Measurements from ENCODE around the gene SLC4A3. TPM values are rescaled to one million over a fixed set of nuclear protein-coding genes. Genes with fewer than 3 reads are reported as not detected.

Gene SLC4A3
- total RNA-seq, 1 experiment from 2014 or later = 23.0 TPM

DNA sequence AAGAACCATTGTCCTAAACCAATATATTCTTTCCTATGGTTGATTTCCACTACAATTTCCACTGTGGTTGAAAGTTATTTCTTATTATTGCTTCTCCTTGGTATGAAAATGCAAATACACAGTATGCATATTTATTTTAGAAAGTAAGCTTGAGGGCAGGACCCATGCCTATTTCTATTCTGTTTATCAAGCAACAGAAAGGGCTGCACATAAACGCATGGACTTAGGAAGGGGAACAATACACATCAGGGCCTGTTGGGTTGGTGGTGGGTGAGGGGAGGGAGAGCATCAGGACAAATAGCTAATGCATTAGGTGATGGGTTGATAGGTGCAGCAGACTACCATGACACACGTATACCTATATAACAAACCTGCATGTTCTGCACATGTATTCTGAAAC lies 20.7 kb downstream of the SLC4A3 start:
- no peak for ATAC-seq
- H3K4me2 ChIP-seq (ENCODE audit: low read length) = no peak overlapping the region
- CTCF ChIA-PET = no interaction called here
- POLR2A ChIA-PET = no interaction called here
- no peak overlapping the region for H2AFZ ChIP-seq (ENCODE audit: low read depth, low read length, poor library complexity, severe bottlenecking)
- no peaks in the 10 kb centered on the region for H3K36me3 ChIP-seq (ENCODE audit: control insufficient read depth in 1 of 2, insufficient read depth in 2 of 2, low read length in 2 of 2)
- H3K9me2 ChIP-seq (ENCODE audit: insufficient read depth) = no peaks in the 10 kb centered on the region
- no peaks in the 10 kb centered on the region for H4K20me1 ChIP-seq (ENCODE audit: insufficient read depth)
- H3K27ac ChIP-seq (ENCODE audit: low read depth, low read length) = no peak overlapping the region
- no peak for TF ChIP-seq EZH2 (IDR thresholded peaks at IDR 0.05)
- no peak for TF ChIP-seq POLR2A (IDR thresholded peaks at IDR 0.05; ENCODE audit: borderline replicate concordance, extremely low read depth, insufficient read depth, insufficient read length)
- TF ChIP-seq, protein P1, sequence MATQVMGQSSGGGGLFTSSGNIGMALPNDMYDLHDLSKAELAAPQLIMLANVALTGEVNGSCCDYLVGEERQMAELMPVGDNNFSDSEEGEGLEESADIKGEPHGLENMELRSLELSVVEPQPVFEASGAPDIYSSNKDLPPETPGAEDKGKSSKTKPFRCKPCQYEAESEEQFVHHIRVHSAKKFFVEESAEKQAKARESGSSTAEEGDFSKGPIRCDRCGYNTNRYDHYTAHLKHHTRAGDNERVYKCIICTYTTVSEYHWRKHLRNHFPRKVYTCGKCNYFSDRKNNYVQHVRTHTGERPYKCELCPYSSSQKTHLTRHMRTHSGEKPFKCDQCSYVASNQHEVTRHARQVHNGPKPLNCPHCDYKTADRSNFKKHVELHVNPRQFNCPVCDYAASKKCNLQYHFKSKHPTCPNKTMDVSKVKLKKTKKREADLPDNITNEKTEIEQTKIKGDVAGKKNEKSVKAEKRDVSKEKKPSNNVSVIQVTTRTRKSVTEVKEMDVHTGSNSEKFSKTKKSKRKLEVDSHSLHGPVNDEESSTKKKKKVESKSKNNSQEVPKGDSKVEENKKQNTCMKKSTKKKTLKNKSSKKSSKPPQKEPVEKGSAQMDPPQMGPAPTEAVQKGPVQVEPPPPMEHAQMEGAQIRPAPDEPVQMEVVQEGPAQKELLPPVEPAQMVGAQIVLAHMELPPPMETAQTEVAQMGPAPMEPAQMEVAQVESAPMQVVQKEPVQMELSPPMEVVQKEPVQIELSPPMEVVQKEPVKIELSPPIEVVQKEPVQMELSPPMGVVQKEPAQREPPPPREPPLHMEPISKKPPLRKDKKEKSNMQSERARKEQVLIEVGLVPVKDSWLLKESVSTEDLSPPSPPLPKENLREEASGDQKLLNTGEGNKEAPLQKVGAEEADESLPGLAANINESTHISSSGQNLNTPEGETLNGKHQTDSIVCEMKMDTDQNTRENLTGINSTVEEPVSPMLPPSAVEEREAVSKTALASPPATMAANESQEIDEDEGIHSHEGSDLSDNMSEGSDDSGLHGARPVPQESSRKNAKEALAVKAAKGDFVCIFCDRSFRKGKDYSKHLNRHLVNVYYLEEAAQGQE (IDR thresholded peaks at IDR 0.05; ENCODE audit: low read depth) = no peak
- TF ChIP-seq FOSL1 (IDR thresholded peaks at IDR 0.05; ENCODE audit: low read depth) = no peak
- TF ChIP-seq ATF3 (IDR thresholded peaks at IDR 0.05) = no peak
- TF ChIP-seq ZFX (IDR thresholded peaks at IDR 0.05) = no peak
- H3K27me3 ChIP-seq (ENCODE audit: insufficient read depth, low read length) = no peaks in the 10 kb centered on the region
- DNase-seq (ENCODE audit: low read depth, low spot score) = no peak
- intact Hi-C loops (cut with micrococcal nuclease) = loop anchor here (10.0 kb wide), 1 partner anchor 243 kb away; no protein-coding TSS in a partner anchor
- no peak overlapping the region for H3K9ac ChIP-seq (ENCODE audit: low read length)
- H3K4me3 ChIP-seq (replicated peaks in 1 of 2; ENCODE audit: low read depth in 1 of 2, low read length in 2 of 2) = no peak overlapping the region
- no peaks in the 10 kb centered on the region for H3K9me3 ChIP-seq (ENCODE audit: control insufficient read depth in 1 of 2, insufficient read depth in 1 of 2, low read depth in 1 of 2, low read length in 2 of 2)
- RAD21 ChIA-PET (ENCODE audit: low non-redundant PET in 1 of 2, low total read pairs in 2 of 2, uncharacterized antibody in 2 of 2, unreplicated experiment in 2 of 2) = no interaction called here
- peaks cover 18 to 40% of the 10 kb centered on the region in 2 experiments for H3K4me1 ChIP-seq (ENCODE audit: control insufficient read depth in 1 of 2, insufficient read depth in 2 of 2, low read length in 2 of 2)
- BruUV-seq (replicated peaks) = no TSS peak
- no peaks in the 10 kb centered on the region for H3K79me2 ChIP-seq (ENCODE audit: insufficient read depth, low read length)

DNA sequence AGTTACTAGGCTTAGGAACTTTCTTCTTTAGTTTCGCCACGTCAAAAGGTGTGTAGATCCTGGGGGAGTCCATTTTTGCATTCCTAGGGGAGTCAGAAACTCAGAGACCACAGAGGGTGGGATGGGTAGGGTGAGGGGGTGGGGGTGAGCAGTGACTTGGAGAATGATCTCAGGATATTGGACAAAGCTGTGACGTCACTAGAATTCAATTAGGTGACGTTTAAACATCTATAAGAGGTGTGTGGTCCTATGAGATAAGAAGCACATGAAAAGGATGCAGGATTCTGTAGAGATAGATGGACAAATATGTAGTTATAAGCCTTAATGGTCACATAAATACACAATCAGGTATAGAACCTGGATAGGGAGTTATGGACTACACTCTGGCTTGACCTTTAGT lies 21.5 kb downstream of the SLC4A3 start:
- Histone ChIP-seq H3K4me2 (ENCODE audit: low read length) (no peak overlapping the region), H3K36me3 (ENCODE audit: control insufficient read depth in 1 of 2, insufficient read depth in 2 of 2, low read length in 2 of 2) (no peaks in the 10 kb centered on the region), H3K79me2 (ENCODE audit: insufficient read depth, low read length) (no peaks in the 10 kb centered on the region), H3K9me3 (ENCODE audit: control insufficient read depth in 1 of 2, insufficient read depth in 1 of 2, low read depth in 1 of 2, low read length in 2 of 2) (no peaks in the 10 kb centered on the region), H3K9ac (ENCODE audit: low read length) (no peak overlapping the region), H3K27me3 (ENCODE audit: insufficient read depth, low read length) (no peaks in the 10 kb centered on the region), H3K4me1 (ENCODE audit: control insufficient read depth in 1 of 2, insufficient read depth in 2 of 2, low read length in 2 of 2) (peaks cover 18 to 32% of the 10 kb centered on the region in 2 experiments), H3K4me3 (replicated peaks in 1 of 2; ENCODE audit: low read depth in 1 of 2, low read length in 2 of 2) (no peak overlapping the region), H3K27ac (ENCODE audit: low read depth, low read length) (no peak overlapping the region), H2AFZ (ENCODE audit: low read depth, low read length, poor library complexity, severe bottlenecking) (no peak overlapping the region), H3K9me2 (ENCODE audit: insufficient read depth) (no peaks in the 10 kb centered on the region), H4K20me1 (ENCODE audit: insufficient read depth) (no peaks in the 10 kb centered on the region)
- DNase-seq (ENCODE audit: low read depth, low spot score) = no peak
- intact Hi-C loops (cut with micrococcal nuclease) = loop anchor here (10.0 kb wide), 1 partner anchor 244 kb away; no protein-coding TSS in a partner anchor
- ChIA-PET RAD21 (ENCODE audit: low non-redundant PET in 1 of 2, low total read pairs in 2 of 2, uncharacterized antibody in 2 of 2, unreplicated experiment in 2 of 2) (no interaction called here), CTCF (no interaction called here), POLR2A (no interaction called here)
- ATAC-seq = no peak
- BruUV-seq (replicated peaks) = no TSS peak
- TF ChIP-seq ATF3 (IDR thresholded peaks at IDR 0.05) (no peak), SP1 (IDR thresholded peaks at IDR 0.05; ENCODE audit: low read depth) (no peak), FOSL1 (IDR thresholded peaks at IDR 0.05; ENCODE audit: low read depth) (no peak), ELF1 (IDR thresholded peaks at IDR 0.05; ENCODE audit: borderline replicate concordance, low read depth) (no peak), TCF7L2 (IDR thresholded peaks at IDR 0.05; ENCODE audit: borderline replicate concordance, extremely low read depth, insufficient read depth, insufficient read length) (no peak), SIN3A (IDR thresholded peaks at IDR 0.05; ENCODE audit: low read depth) (no peak), JUND (IDR thresholded peaks at IDR 0.05) (no peak), POLR2AphosphoS5 (IDR thresholded peaks at IDR 0.05; ENCODE audit: low read depth, low read length) (no peak), ZFX (IDR thresholded peaks at IDR 0.05) (no peak), POLR2A (IDR thresholded peaks at IDR 0.05; ENCODE audit: borderline replicate concordance, extremely low read depth, insufficient read depth, insufficient read length) (no peak), SRF (IDR thresholded peaks at IDR 0.05; ENCODE audit: low read depth) (no peak), EZH2phosphoT487 (IDR thresholded peaks at IDR 0.05; ENCODE audit: borderline replicate concordance) (no peak), EZH2 (IDR thresholded peaks at IDR 0.05) (no peak), RAD21 (IDR thresholded peaks at IDR 0.05; ENCODE audit: low read depth) (no peak)
- TF ChIP-seq, protein P2, sequence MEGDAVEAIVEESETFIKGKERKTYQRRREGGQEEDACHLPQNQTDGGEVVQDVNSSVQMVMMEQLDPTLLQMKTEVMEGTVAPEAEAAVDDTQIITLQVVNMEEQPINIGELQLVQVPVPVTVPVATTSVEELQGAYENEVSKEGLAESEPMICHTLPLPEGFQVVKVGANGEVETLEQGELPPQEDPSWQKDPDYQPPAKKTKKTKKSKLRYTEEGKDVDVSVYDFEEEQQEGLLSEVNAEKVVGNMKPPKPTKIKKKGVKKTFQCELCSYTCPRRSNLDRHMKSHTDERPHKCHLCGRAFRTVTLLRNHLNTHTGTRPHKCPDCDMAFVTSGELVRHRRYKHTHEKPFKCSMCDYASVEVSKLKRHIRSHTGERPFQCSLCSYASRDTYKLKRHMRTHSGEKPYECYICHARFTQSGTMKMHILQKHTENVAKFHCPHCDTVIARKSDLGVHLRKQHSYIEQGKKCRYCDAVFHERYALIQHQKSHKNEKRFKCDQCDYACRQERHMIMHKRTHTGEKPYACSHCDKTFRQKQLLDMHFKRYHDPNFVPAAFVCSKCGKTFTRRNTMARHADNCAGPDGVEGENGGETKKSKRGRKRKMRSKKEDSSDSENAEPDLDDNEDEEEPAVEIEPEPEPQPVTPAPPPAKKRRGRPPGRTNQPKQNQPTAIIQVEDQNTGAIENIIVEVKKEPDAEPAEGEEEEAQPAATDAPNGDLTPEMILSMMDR (IDR thresholded peaks at IDR 0.05 in 2 of 3, conservative IDR thresholded peaks at IDR 0.05 in 1 of 3; ENCODE audit: borderline replicate concordance in 1 of 3, insufficient read depth in 1 of 3, low read depth in 2 of 3, low read length in 2 of 3) = no peak

Measured in HCT116 (cell line).